ENCODE measurements around the gene CCHCR1.

The CCHCR1 gene

DNA sequence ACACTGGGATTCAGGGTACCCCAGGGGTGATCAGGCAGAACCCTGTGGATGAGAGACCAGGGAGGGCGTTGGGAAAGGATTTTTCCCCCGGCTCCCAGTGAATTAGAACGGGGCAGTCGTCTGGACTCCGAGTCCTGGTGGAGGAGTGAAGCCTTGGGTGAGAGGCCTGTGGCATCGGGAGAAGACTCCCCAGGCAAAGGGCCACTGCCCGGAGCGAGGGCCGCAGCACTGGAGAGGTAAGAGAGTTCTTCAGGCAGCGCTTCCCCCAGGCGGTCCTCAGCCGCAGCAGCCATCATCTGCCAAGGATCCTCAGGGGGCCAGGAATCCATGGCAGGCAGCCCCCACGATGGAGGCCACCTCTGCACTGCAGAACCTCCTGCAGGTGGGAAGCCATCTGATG lies 45.9 kb downstream of the CCHCR1 start:
- H3K9me3 ChIP-seq (ENCODE audit: severe bottlenecking) = no peaks in the 10 kb centered on the region
- DNase-seq (ENCODE audit: low spot score) = no peak
- H3K27ac ChIP-seq (ENCODE audit: poor library complexity, severe bottlenecking) = no peak overlapping the region

DNA sequence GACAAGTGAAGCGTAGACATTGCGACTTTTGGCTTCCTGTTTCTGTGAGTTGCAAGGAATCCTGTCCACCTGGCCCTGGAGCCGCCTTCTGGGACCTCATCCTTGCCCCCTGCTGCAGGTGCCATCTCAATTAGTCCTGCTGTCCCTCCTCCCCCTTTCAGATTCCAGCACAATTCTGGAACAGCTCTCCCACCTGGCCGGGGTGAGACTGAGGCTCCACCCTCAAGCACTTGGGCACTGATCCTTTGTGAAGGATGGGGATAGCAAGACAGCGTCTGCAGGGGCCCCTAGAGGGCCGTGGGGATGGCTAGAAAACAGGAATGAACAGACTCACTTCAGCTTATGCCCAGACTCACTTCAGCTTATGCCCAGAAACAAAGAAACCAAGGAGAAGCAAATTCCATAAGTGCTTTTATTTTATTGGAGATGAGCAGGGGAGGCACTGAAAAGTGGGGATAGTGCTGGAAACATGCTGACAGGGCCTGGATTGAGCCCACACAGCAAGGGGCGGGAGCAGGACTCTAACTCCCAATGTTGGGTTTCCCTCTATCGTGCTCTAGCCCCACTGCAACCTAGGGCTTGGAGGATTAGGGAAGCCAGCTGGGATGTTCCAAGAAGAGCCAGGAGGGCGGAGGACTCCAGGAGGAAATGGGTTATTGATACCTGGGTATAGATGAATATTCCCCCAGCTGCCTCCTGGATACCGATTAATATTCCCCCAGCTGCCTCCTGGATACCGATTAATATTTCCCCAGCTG lies 46.6 kb downstream of the CCHCR1 start:
- H3K36me3 ChIP-seq (ENCODE audit: low read depth) = no peaks in the 10 kb centered on the region
- ATAC-seq (ENCODE audit: low read depth) (no peak), DNase-seq (ENCODE audit: low spot score) (no peak)
- H3K27ac ChIP-seq (ENCODE audit: poor library complexity, severe bottlenecking) = no peak overlapping the region
- H3K9me3 ChIP-seq (ENCODE audit: severe bottlenecking) = no peaks in the 10 kb centered on the region
- H3K4me1 ChIP-seq (ENCODE audit: insufficient read depth, poor library complexity, severe bottlenecking) = peaks cover 16% of the 10 kb centered on the region
- TF ChIP-seq, protein P1, sequence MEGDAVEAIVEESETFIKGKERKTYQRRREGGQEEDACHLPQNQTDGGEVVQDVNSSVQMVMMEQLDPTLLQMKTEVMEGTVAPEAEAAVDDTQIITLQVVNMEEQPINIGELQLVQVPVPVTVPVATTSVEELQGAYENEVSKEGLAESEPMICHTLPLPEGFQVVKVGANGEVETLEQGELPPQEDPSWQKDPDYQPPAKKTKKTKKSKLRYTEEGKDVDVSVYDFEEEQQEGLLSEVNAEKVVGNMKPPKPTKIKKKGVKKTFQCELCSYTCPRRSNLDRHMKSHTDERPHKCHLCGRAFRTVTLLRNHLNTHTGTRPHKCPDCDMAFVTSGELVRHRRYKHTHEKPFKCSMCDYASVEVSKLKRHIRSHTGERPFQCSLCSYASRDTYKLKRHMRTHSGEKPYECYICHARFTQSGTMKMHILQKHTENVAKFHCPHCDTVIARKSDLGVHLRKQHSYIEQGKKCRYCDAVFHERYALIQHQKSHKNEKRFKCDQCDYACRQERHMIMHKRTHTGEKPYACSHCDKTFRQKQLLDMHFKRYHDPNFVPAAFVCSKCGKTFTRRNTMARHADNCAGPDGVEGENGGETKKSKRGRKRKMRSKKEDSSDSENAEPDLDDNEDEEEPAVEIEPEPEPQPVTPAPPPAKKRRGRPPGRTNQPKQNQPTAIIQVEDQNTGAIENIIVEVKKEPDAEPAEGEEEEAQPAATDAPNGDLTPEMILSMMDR (IDR thresholded peaks at IDR 0.05; ENCODE audit: poor library complexity, severe bottlenecking) = no peak
- H3K4me3 ChIP-seq (ENCODE audit: severe bottlenecking) = no peak overlapping the region
- no peaks in the 10 kb centered on the region for H3K27me3 ChIP-seq (ENCODE audit: insufficient read depth, poor library complexity, severe bottlenecking)

More for the DNA sequence above, 45.9 kb downstream of the CCHCR1 start:
- Histone ChIP-seq H3K4me1 (ENCODE audit: insufficient read depth, poor library complexity, severe bottlenecking) (peaks cover 16% of the 10 kb centered on the region), H3K36me3 (ENCODE audit: low read depth) (no peaks in the 10 kb centered on the region; the same call in 1 of the 2 replicates), H3K4me3 (ENCODE audit: severe bottlenecking) (no peak overlapping the region), H3K27me3 (ENCODE audit: insufficient read depth, poor library complexity, severe bottlenecking) (no peaks in the 10 kb centered on the region)
- TF ChIP-seq, protein P1 (IDR thresholded peaks at IDR 0.05; ENCODE audit: poor library complexity, severe bottlenecking) = no peak
- ATAC-seq (ENCODE audit: low read depth) = no peak

DNA sequence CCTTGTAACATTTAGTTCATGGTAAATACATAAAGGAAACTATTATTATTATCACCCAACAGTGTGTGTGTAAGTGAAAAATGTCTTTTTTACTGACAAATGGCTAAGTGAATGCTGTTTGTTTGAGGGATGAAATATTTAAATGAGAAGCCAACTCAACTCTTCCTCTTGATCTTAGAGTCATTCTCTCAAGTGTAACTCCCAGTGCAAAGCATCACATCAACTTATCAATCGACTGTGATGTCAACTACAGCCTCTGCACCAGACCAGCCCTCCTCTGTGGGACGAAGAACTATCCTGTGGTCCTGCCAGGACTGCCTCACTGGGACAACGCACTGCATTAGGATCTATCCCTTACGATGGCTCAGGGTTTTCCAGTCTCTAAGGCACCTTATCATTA lies 50.5 kb downstream of the CCHCR1 start:
- Histone ChIP-seq H3K36me3 (ENCODE audit: low read depth) (no peaks in the 10 kb centered on the region), H3K4me3 (ENCODE audit: severe bottlenecking) (no peak overlapping the region), H3K9me3 (ENCODE audit: severe bottlenecking) (no peaks in the 10 kb centered on the region), H3K27ac (ENCODE audit: poor library complexity, severe bottlenecking) (no peak overlapping the region), H3K4me1 (ENCODE audit: insufficient read depth, poor library complexity, severe bottlenecking) (no peaks in the 10 kb centered on the region), H3K27me3 (ENCODE audit: insufficient read depth, poor library complexity, severe bottlenecking) (no peaks in the 10 kb centered on the region)
- ATAC-seq (ENCODE audit: low read depth) (no peak), DNase-seq (ENCODE audit: low spot score) (no peak)
- TF ChIP-seq, protein P1 (IDR thresholded peaks at IDR 0.05; ENCODE audit: poor library complexity, severe bottlenecking) = no peak

- H3K9me3 ChIP-seq (ENCODE audit: severe bottlenecking) = no peaks in the 10 kb centered on the region
- DNase-seq (ENCODE audit: low spot score) (no peak), ATAC-seq (ENCODE audit: low read depth) (no peak)
- no peak overlapping the region for H3K4me3 ChIP-seq (ENCODE audit: severe bottlenecking)
- H3K27me3 ChIP-seq (ENCODE audit: insufficient read depth, poor library complexity, severe bottlenecking) = no peaks in the 10 kb centered on the region
- no peaks in the 10 kb centered on the region for H3K4me1 ChIP-seq (ENCODE audit: insufficient read depth, poor library complexity, severe bottlenecking)
- no peak overlapping the region for H3K27ac ChIP-seq (ENCODE audit: poor library complexity, severe bottlenecking)
- no peaks in the 10 kb centered on the region for H3K36me3 ChIP-seq (ENCODE audit: low read depth)
- TF ChIP-seq, protein P1 (IDR thresholded peaks at IDR 0.05; ENCODE audit: poor library complexity, severe bottlenecking) = no peak
Observed at GRCh38 chr6:31103136-31103535, 54.5 kb downstream of the CCHCR1 start.

DNA sequence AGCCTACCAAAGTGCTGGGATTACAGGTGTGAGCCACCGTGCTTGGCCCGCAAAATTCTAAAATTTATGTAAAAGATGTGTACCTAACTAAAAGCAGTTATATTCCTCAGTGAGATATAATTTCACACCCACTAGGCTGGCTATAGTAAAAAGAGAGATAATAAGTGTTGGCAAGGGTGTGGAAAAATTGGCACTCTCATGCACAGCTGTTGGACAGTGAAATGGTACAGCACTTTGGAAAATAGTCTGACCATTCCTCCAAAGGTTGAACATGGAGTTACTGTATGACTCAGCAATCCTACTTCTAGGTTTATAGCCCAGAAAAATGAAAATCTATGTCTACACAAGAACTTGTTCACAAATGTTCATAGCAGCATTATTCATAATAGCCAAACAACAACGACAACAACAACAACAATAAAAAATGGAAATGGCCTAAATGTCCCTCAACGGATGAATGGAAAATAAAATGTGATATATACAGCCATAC lies 59.1 kb downstream of the CCHCR1 start:
- TF ChIP-seq, protein P1 (IDR thresholded peaks at IDR 0.05; ENCODE audit: poor library complexity, severe bottlenecking) = no peak
- Histone ChIP-seq H3K36me3 (ENCODE audit: low read depth) (no peaks in the 10 kb centered on the region), H3K4me3 (ENCODE audit: severe bottlenecking) (no peak overlapping the region), H3K27me3 (ENCODE audit: insufficient read depth, poor library complexity, severe bottlenecking) (no peaks in the 10 kb centered on the region), H3K9me3 (ENCODE audit: severe bottlenecking) (no peaks in the 10 kb centered on the region), H3K27ac (ENCODE audit: poor library complexity, severe bottlenecking) (no peak overlapping the region), H3K4me1 (ENCODE audit: insufficient read depth, poor library complexity, severe bottlenecking) (peaks cover 11% of the 10 kb centered on the region)
- ATAC-seq (ENCODE audit: low read depth) (no peak), DNase-seq (ENCODE audit: low spot score) (no peak)

Data from RWPE2 (cell line).